Endodermal cell (in vitro differentiated cells): ENCODE data around the gene RAB40C. TPM values are rescaled to one million over a fixed set of nuclear protein-coding genes. Genes with fewer than 3 reads are reported as not detected.

Source experiments
- DNase-seq: peaks from one replicate; pipeline ENCODE4 v3.0.0-alpha.2; 2017
- H3K27ac ChIP-seq: 2 replicates; pipeline ENCODE4 v1.5.1; 2013; ENCODE audit warnings: mild to moderate bottlenecking, low read depth, low read length, moderate library complexity
- H3K27me3 ChIP-seq: 2 replicates; pipeline ENCODE4 v1.6.1; 2013; ENCODE audit warnings: mild to moderate bottlenecking, low read length, moderate library complexity; ENCODE audit not compliant: insufficient read depth, control insufficient read depth, poor library complexity, severe bottlenecking
- H3K36me3 ChIP-seq: 2 replicates; pipeline ENCODE4 v1.7.0; 2013; ENCODE audit warnings: mild to moderate bottlenecking, low read length, moderate library complexity; ENCODE audit not compliant: control insufficient read depth, insufficient read depth
- H3K4me1 ChIP-seq: one replicate; pipeline ENCODE4 v1.7.0; 2013; ENCODE audit warnings: low read length; ENCODE audit not compliant: control insufficient read depth, insufficient read depth
- H3K4me3 ChIP-seq: 2 replicates; pipeline ENCODE4 v1.5.1; 2013; ENCODE audit warnings: mild to moderate bottlenecking, low read length, moderate library complexity
- H3K9ac ChIP-seq: 2 replicates; pipeline ENCODE4 v1.6.1; 2013; ENCODE audit warnings: mild to moderate bottlenecking, low read length, moderate library complexity; ENCODE audit not compliant: poor library complexity, severe bottlenecking; ENCODE audit errors: extremely low read depth
- H3K9me3 ChIP-seq: 2 replicates; pipeline ENCODE4 v1.6.1; 2013; ENCODE audit warnings: mild to moderate bottlenecking, low read length, moderate library complexity; ENCODE audit not compliant: control insufficient read depth
- H3K27ac Mint-ChIP-seq: 2 replicates; pipeline ENCODE4 v1.8.0; 2020; ENCODE audit warnings: mixed read lengths
- H3K27me3 Mint-ChIP-seq: 2 replicates; pipeline ENCODE4 v1.8.0; 2021; ENCODE audit warnings: mild to moderate bottlenecking, mixed read lengths; ENCODE audit not compliant: insufficient read depth
- H3K36me3 Mint-ChIP-seq: 2 replicates; pipeline ENCODE4 v1.8.0; 2020; ENCODE audit warnings: low read depth, mixed read lengths
- H3K4me1 Mint-ChIP-seq: 2 replicates; pipeline ENCODE4 v1.8.0; 2020; ENCODE audit warnings: mixed read lengths
- H3K4me3 Mint-ChIP-seq: 2 replicates; pipeline ENCODE4 v1.8.0; 2020; ENCODE audit warnings: mild to moderate bottlenecking, moderate library complexity, mixed read lengths
- H3K9me3 Mint-ChIP-seq: 2 replicates; pipeline ENCODE4 v1.8.0; 2020; ENCODE audit warnings: mild to moderate bottlenecking, mixed read lengths
- CTCF ChIP-seq: fragments of 200-600 bp; sonication (generic); conservative IDR thresholded peaks from 2 replicates; pipeline ENCODE4 v1.5.0; 2021; ENCODE audit warnings: antibody characterized with exemption, mild to moderate bottlenecking
- WGBS, 2 experiments: methylation state at CpG; one replicate each; pipeline versions ENCODE4 v1.1.5 to v1.1.7; 2013; ENCODE audit warnings: missing lambda C conversion rate in 2 of 2, mixed read lengths in 1 of 2; ENCODE audit not compliant: insufficient coverage in 1 of 2, insufficient read length in 1 of 2; 5-methylcytosine and 5-hydroxymethylcytosine counted together
- total RNA-seq, 2 donors: library from RNA; stranded (reverse); fragmentation: NEBNext Ultra II Directional in 1 of 2; extraction: Animal tissue kit (Norgen Biotek cat#: 25700) in 1 of 2; gene quantifications; 2 replicates in 1 of 2; 3 replicates in 1 of 2; pipeline ENCODE4 v1.2.1, GENCODE V29; 2021

Gene RAB40C
- total RNA-seq, 2 donors from 2014 or later, result 21.3 to 25.9 TPM

- Mint-ChIP-seq H3K27me3 (peaks cover 30% of the 10 kb centered on the region), H3K27ac (no peak overlapping the region), H3K4me1 (no peaks in the 10 kb centered on the region), H3K4me3 (peak overlapping the region; percentile 39), H3K36me3 (no peaks in the 10 kb centered on the region), H3K9me3 (no peaks in the 10 kb centered on the region)
- H3K27me3 ChIP-seq, result peaks cover 45% of the 10 kb centered on the region
- no peaks in the 10 kb centered on the region for H3K36me3 ChIP-seq
- H3K27ac ChIP-seq, result no peak overlapping the region
- no peaks in the 10 kb centered on the region for H3K4me1 ChIP-seq
- no peaks in the 10 kb centered on the region for H3K9me3 ChIP-seq
- TF ChIP-seq CTCF, result no peak
- 16 to 17% methylated on average over 20 to 62 of the region's 62 CpGs for WGBS, 2 experiments
- no peak overlapping the region for H3K4me3 ChIP-seq
- DNase-seq, result no peak
- H3K9ac ChIP-seq, result no peak overlapping the region
Observed at GRCh38 chr16:559411-560203, 30.3 kb upstream of the RAB40C start.

DNA sequence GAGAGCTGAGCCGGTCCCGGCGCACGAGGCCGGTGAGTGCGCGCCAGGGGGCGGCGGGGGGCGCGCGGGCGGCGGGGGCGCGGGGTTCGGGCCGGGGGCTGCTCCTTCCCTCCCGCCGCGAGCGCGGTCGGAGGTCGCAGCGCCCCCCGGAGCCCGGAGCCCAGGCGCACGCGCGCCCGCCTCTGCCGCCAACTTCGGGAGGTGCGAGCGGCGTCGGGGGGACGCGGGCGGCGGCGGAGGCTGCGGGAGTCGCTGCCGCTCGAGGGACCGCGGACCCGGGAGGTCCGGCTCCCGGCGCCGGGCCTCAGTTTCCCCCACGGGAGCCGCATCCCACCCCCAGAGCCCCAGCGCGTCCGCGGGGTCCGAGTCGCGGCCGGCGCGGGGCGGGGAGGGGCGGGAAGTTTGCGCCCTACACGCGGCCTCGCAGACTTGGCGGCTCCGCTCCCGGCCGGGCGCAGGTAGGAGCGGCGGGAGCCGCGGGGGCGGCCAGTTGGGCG is 29.6 kb upstream of the RAB40C start, which contains the start of gene PRR35:
TSS of gene PRR35 (plus strand) at position 191 of the 497 bp plus-strand sequence. CDS start 2,901 bp downstream, outside the sequence.
- Mint-ChIP-seq H3K36me3 (no peaks in the 10 kb centered on the region), H3K27ac (no peak within 1 kb of the TSS), H3K4me1 (no peaks in the 10 kb centered on the region), H3K27me3 (peaks cover 30% of the 10 kb centered on the region), H3K9me3 (no peaks in the 10 kb centered on the region), H3K4me3 (peak within 1 kb of the TSS; percentile 39)
- Histone ChIP-seq H3K9me3 (no peaks in the 10 kb centered on the region), H3K36me3 (no peaks in the 10 kb centered on the region), H3K4me3 (no peak within 1 kb of the TSS), H3K27me3 (peaks cover 45% of the 10 kb centered on the region), H3K4me1 (no peaks in the 10 kb centered on the region), H3K27ac (no peak within 1 kb of the TSS), H3K9ac (no peak within 1 kb of the TSS)
- WGBS, 2 experiments, result 2% methylated on average over 10 to 84 of the region's 84 CpGs
- no peak for TF ChIP-seq CTCF
- no peak for DNase-seq

- 47 to 74% methylated on average over 15 to 52 of the region's 54 CpGs for WGBS, 2 experiments
- Histone ChIP-seq H3K4me1 (peaks cover 2% of the 10 kb centered on the region), H3K4me3 (no peak overlapping the region), H3K27me3 (peaks cover 45% of the 10 kb centered on the region), H3K9me3 (no peaks in the 10 kb centered on the region), H3K27ac (no peak overlapping the region), H3K36me3 (no peaks in the 10 kb centered on the region), H3K9ac (no peak overlapping the region)
- Mint-ChIP-seq H3K4me3 (no peak overlapping the region), H3K4me1 (no peaks in the 10 kb centered on the region), H3K27ac (no peak overlapping the region), H3K36me3 (no peaks in the 10 kb centered on the region), H3K9me3 (no peaks in the 10 kb centered on the region), H3K27me3 (peaks cover 30% of the 10 kb centered on the region)
- DNase-seq, result no peak
- TF ChIP-seq CTCF, result no peak
Observed at GRCh38 chr16:560701-561412, 29.0 kb upstream of the RAB40C start.
